Activated T-cell treated with anti-CD3 and anti-CD28 coated beads, Interleukin-2, amount 50 U/mL, for 72 hours (primary cell): Measurements from ENCODE around the gene DIO2. TPM values are rescaled to one million over a fixed set of nuclear protein-coding genes. Genes with fewer than 3 reads are reported as not detected.
A peak's percentile ranks its signal among the peaks of the same experiment; 100 is the strongest.

Source experiments
- ATAC-seq, 2 donors: fragments of 150-1000 bp; cut with Tn5 transposase; replicated peaks in 1 of 2; 2 replicates each; pipeline ENCODE4 v1.10.0; 2021; ENCODE audit warnings: moderate library complexity in 2 of 2, mild to moderate bottlenecking in 1 of 2
- DNase-seq, 2 donors: peaks; one replicate each; pipeline ENCODE4 v3.0.0; 2021 to 2022; ENCODE audit warnings: mixed read lengths in 1 of 2
- H3K27ac Mint-ChIP-seq: one replicate; pipeline ENCODE4 v1.8.0; 2022; ENCODE audit warnings: mild to moderate bottlenecking, moderate library complexity, mixed read lengths
- H3K27me3 Mint-ChIP-seq: one replicate; pipeline ENCODE4 v1.8.0; 2022; ENCODE audit warnings: low read depth, mixed read lengths
- H3K36me3 Mint-ChIP-seq, 2 donors: one replicate each; pipeline ENCODE4 v1.8.0; 2022; ENCODE audit warnings: mixed read lengths in 2 of 2, mild to moderate bottlenecking in 1 of 2; ENCODE audit not compliant: insufficient read depth in 2 of 2
- H3K4me1 Mint-ChIP-seq: one replicate; pipeline ENCODE4 v1.8.0; 2022; ENCODE audit warnings: low read depth, mixed read lengths
- H3K4me3 Mint-ChIP-seq, 2 donors: one replicate each; pipeline ENCODE4 v1.8.0; 2022; ENCODE audit warnings: mild to moderate bottlenecking in 2 of 2, mixed read lengths in 2 of 2, moderate library complexity in 2 of 2
- H3K9me3 Mint-ChIP-seq, 2 donors: one replicate each; pipeline ENCODE4 v1.8.0; 2022; ENCODE audit warnings: mixed read lengths in 2 of 2
- total RNA-seq, 2 donors: library from RNA; stranded (reverse); gene quantifications; one replicate each; pipeline ENCODE4 v1.2.3, GENCODE V29; 2022

Gene DIO2
- total RNA-seq, result 1 to 10 TPM in 1 of 2 donors, not detected in 1; 1.1 TPM

DNA sequence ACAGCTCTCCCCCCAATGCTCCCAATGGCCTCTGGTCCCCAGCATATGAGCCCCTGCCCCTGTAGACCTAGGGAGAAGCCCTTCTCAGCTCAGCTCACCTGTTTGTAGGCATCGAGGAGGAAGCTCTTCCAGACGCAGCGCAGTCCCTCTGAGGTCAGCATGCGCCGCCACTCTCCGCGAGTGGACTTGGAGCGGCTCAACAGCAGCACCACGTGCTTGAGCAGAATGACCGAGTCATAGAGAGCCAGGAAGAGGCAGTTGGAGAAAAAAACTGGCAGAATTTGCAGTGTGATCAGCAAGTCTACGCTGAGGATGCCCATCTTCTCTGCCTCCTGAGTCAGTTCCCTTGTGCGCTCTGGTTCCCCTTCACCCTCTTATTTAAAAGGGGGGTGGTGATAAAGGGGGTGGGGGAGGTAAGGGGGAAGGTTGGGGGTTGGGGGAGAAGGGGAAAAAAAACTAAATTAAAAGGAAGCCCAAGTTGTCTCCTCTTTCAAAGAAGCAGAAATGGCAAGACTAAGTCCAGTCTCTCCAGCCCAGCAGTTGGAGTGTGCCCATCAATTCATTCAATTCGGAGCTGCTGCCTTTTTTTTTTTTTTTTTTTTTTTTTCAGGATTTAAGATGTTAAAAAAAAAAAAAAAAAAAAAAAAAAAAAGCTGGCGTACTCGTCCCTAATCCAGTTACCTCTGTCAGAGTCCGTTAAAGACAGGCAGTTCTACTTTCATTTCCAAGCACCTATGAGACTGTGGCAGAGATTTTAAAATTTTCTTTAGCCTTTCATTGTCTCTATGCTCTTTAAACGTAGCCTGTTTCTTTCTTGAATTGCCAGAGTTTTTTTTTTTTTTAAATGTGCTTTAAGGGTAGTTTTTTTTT lies at the start of gene DIO2:
TSS of gene DIO2 (minus strand) at position 352 of the 870 bp plus-strand sequence. CDS start at position 320, 32 bp downstream.
- no peak within 1 kb of the TSS for H3K4me3 Mint-ChIP-seq
- no peaks in the 10 kb centered on the region for H3K36me3 Mint-ChIP-seq
- no peak within 1 kb of the TSS for H3K27ac Mint-ChIP-seq
- H3K9me3 Mint-ChIP-seq, result no peaks in the 10 kb centered on the region
- H3K4me1 Mint-ChIP-seq, result no peaks in the 10 kb centered on the region
- no peak for DNase-seq
- peaks cover 7% of the 10 kb centered on the region for H3K27me3 Mint-ChIP-seq
- no peak for ATAC-seq

- Mint-ChIP-seq H3K27ac (no peak overlapping the region), H3K27me3 (no peaks in the 10 kb centered on the region), H3K9me3 (peaks cover 0 to 9% of the 10 kb centered on the region in 2 donors), H3K4me1 (no peaks in the 10 kb centered on the region), H3K4me3 (no peak overlapping the region), H3K36me3 (no peaks in the 10 kb centered on the region)
- DNase-seq (no peak), ATAC-seq (no peak)
Observed at GRCh38 chr14:80260645-80261044, 49.3 kb upstream of the DIO2 start.

DNA sequence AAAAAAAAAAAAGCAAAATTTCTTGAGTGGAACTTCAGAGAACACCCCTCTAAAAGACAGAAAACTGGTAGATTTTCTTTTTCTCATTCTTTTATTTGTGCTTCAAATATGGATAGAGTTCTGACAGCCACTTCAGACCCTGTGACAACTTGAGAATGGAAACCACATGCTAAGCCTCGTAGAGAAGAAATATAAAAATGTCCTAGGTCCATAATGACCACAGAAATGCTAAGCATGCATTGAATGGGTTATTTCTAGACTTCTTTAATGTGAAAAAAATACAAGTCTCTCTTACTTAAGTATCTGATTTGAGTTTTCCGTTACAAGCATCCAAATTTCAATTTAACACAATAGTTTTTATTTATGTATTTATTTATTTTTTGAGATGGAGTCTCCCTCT lies 28.3 kb upstream of the DIO2 start:
- no peaks in the 10 kb centered on the region for H3K27me3 Mint-ChIP-seq
- H3K27ac Mint-ChIP-seq, result no peak overlapping the region
- H3K36me3 Mint-ChIP-seq, result peaks cover 0 to 5% of the 10 kb centered on the region in 2 donors
- no peak overlapping the region for H3K4me3 Mint-ChIP-seq
- peaks cover 12 to 14% of the 10 kb centered on the region in 2 donors for H3K9me3 Mint-ChIP-seq
- ATAC-seq, result no peak
- DNase-seq, result no peak
- no peaks in the 10 kb centered on the region for H3K4me1 Mint-ChIP-seq

- ATAC-seq, result no peak
- no peak overlapping the region for H3K27ac Mint-ChIP-seq
- no peak overlapping the region for H3K4me3 Mint-ChIP-seq
- peaks cover 0 to 5% of the 10 kb centered on the region in 2 donors for H3K36me3 Mint-ChIP-seq
- H3K27me3 Mint-ChIP-seq, result no peaks in the 10 kb centered on the region
- no peak for DNase-seq
- no peaks in the 10 kb centered on the region for H3K4me1 Mint-ChIP-seq
- H3K9me3 Mint-ChIP-seq, result peaks cover 14 to 15% of the 10 kb centered on the region in 2 donors
Observed at GRCh38 chr14:80237143-80237542, 25.8 kb upstream of the DIO2 start.

GRCh38 chr14:80233470-80234089 lies 22.3 kb upstream of the DIO2 start:
- Mint-ChIP-seq H3K4me3 (no peak overlapping the region), H3K36me3 (peaks cover 0 to 5% of the 10 kb centered on the region in 2 donors), H3K9me3 (peaks cover 13 to 19% of the 10 kb centered on the region in 2 donors), H3K4me1 (no peaks in the 10 kb centered on the region), H3K27ac (no peak overlapping the region), H3K27me3 (no peaks in the 10 kb centered on the region)
- ATAC-seq (no peak), DNase-seq (no peak)

DNA sequence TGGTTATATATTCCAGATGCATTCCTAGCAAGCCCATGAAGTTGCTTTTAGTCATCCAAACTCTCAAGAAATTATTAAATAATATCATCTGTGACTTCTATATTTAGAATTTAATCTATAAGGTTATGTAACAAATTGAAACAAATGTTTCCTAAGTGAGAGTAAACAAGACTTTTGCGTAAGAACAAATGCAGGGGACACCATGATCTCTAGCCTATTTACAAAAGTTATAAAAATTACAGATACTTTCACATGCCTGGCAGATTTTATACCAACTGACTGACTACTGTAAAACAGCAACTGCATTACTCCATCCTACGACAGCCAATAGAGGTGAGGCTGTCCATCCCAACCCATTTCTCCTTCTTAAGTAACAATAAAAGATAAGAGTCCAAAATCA lies 20.4 kb upstream of the DIO2 start:
- H3K4me3 Mint-ChIP-seq, result no peak overlapping the region
- ATAC-seq (no peak), DNase-seq (no peak)
- H3K9me3 Mint-ChIP-seq, result peaks cover 8 to 16% of the 10 kb centered on the region in 2 donors
- H3K4me1 Mint-ChIP-seq, result no peaks in the 10 kb centered on the region
- H3K27me3 Mint-ChIP-seq, result no peaks in the 10 kb centered on the region
- no peak overlapping the region for H3K27ac Mint-ChIP-seq
- no peaks in the 10 kb centered on the region for H3K36me3 Mint-ChIP-seq

DNA sequence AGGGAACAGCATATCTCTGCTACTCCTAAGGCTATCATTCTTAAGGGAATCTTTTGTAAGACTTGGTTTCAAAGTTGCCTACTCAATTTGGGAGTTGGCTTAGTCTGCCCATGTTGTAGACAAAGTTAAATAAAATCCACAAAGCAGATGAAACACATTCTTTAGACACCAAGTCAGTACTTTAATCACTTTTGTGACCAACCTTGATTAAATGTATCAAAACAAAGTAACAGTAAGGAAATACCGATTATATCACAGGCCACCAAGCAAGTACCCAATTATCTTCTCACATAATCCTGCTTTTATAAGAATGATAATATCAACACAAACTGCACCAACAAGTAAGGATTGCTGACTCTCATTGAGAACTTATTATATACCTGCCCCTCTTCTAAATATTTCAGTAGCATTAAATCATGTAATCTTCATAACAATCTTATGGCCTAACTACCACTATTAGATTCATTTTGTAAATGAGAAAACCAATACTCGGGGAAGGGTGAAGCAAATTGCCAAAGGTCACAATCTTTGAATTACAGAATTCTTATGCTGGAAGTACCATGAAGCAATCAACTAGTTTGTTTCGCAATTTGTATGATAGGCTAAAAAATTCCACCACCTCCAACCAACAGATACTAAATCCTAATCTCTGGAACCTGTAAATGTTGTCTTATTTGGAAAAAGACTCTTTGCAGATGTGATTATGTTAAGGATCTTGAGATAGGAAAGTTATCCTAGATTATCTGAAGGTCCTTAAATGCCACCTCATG lies 12.6 kb upstream of the DIO2 start:
- H3K36me3 Mint-ChIP-seq, result peaks cover 0 to 2% of the 10 kb centered on the region in 2 donors
- H3K9me3 Mint-ChIP-seq, result peaks cover 6 to 9% of the 10 kb centered on the region in 2 donors
- ATAC-seq, result no peak
- no peak overlapping the region for H3K27ac Mint-ChIP-seq
- no peak for DNase-seq
- H3K4me1 Mint-ChIP-seq, result no peaks in the 10 kb centered on the region
- H3K27me3 Mint-ChIP-seq, result no peaks in the 10 kb centered on the region
- H3K4me3 Mint-ChIP-seq, result no peak overlapping the region

- H3K9me3 Mint-ChIP-seq, result peaks cover 1 to 2% of the 10 kb centered on the region in 2 donors
- no peaks in the 10 kb centered on the region for H3K36me3 Mint-ChIP-seq
- DNase-seq (no peak), ATAC-seq (no peak)
- H3K27me3 Mint-ChIP-seq, result no peaks in the 10 kb centered on the region
- H3K4me3 Mint-ChIP-seq, result no peak overlapping the region
- H3K4me1 Mint-ChIP-seq, result no peaks in the 10 kb centered on the region
- no peak overlapping the region for H3K27ac Mint-ChIP-seq
Observed at GRCh38 chr14:80216818-80217217, 5.5 kb upstream of the DIO2 start.

- Mint-ChIP-seq H3K9me3 (peaks cover 1 to 2% of the 10 kb centered on the region in 2 donors), H3K36me3 (no peaks in the 10 kb centered on the region), H3K27me3 (peaks cover 1% of the 10 kb centered on the region), H3K4me3 (no peak overlapping the region), H3K27ac (no peak overlapping the region), H3K4me1 (no peaks in the 10 kb centered on the region)
- DNase-seq, result no peak
- no peak for ATAC-seq
Observed at GRCh38 chr14:80215756-80216581, 4.7 kb upstream of the DIO2 start.

DNA sequence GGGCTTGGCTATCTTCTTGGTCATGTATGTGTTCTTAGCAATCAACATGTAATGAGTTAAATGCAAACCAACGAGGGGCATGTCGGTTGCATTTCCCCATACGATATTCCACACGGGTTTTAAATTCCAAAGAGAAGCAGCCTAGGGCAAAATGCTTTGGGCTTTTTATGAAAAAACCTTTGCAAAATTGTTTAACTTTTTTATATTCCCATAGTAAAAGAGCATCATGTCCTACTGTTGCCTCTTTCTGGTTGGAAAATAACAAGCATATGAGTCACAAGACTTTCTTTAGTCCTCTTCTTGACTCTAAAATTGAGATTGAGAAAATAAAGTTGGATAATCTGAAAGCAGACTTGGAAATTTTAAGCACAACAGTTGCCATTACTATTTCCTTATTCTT lies 3.8 kb upstream of the DIO2 start:
- no peak for ATAC-seq
- no peaks in the 10 kb centered on the region for H3K4me1 Mint-ChIP-seq

DNA sequence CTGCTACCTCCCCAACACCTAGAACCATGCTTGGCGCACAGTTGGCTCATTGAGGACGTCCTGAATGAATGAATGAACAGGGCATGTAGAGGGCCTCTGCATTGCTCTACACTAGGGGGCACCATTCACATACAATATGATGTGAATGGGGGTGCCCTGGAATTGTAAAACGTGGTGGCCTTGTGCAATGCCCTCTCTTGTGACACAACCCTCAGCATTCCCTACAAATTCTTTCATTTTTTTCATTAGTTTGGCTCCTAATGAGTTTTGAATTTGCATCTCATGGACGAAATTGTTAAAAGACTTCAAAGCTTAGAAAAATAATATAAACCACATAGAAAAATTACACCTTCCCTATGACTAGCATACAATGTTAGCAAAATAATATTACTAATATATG lies 2.3 kb upstream of the DIO2 start:
- H3K27ac Mint-ChIP-seq, result no peak overlapping the region
- no peak overlapping the region for H3K4me3 Mint-ChIP-seq
- H3K27me3 Mint-ChIP-seq, result peaks cover 7% of the 10 kb centered on the region
- H3K4me1 Mint-ChIP-seq, result no peaks in the 10 kb centered on the region
- H3K9me3 Mint-ChIP-seq, result no peaks in the 10 kb centered on the region
- ATAC-seq, result peak; percentile 49 to 57
- DNase-seq, result peak; percentile 21 to 27
- H3K36me3 Mint-ChIP-seq, result no peaks in the 10 kb centered on the region

More for the DNA sequence above, 3.8 kb upstream of the DIO2 start:
- no peak for DNase-seq
- Mint-ChIP-seq H3K27me3 (peaks cover 7% of the 10 kb centered on the region), H3K4me3 (no peak overlapping the region), H3K27ac (no peak overlapping the region), H3K9me3 (peaks cover 1 to 2% of the 10 kb centered on the region in 2 donors), H3K36me3 (no peaks in the 10 kb centered on the region)

DNA sequence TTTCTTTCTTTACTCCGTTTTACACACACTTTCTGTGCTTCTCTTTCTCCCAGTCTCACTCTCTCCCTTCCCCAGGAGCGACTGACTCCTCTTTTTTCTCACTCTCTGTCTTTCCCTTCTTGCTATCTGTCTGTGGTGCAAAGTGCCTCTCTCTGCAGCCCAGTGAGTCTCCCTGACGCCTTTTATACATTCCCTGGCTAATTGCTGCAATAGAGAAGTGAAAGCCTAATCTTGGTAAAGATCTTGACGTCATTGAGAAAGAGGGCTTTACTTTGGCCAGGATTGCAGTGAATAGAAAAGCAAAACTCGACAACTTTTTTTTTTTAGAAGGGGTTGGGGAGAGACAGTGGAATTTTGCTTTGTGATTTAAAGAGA lies 706 bp upstream of the DIO2 start:
- no peaks in the 10 kb centered on the region for H3K9me3 Mint-ChIP-seq
- no peaks in the 10 kb centered on the region for H3K4me1 Mint-ChIP-seq
- H3K27me3 Mint-ChIP-seq, result peaks cover 7% of the 10 kb centered on the region
- ATAC-seq (no peak), DNase-seq (no peak)
- no peaks in the 10 kb centered on the region for H3K36me3 Mint-ChIP-seq
- no peak overlapping the region for H3K4me3 Mint-ChIP-seq
- no peak overlapping the region for H3K27ac Mint-ChIP-seq
